Amniotic stem cell (primary cell): ENCODE measurements around the gene TUBB2B.

ENCODE experiments used
- DNase-seq: peaks from one replicate; lab custom pipeline; 2025; lab: John Stamatoyannopoulos, UW

Gene TUBB2B

GRCh38 chr6:3232017-3232945 lies 4.8 kb upstream of the TUBB2B start:
- no peak for DNase-seq

GRCh38 chr6:3231247-3232016 lies 4.0 kb upstream of the TUBB2B start:
- DNase-seq = peak; percentile 49

DNA sequence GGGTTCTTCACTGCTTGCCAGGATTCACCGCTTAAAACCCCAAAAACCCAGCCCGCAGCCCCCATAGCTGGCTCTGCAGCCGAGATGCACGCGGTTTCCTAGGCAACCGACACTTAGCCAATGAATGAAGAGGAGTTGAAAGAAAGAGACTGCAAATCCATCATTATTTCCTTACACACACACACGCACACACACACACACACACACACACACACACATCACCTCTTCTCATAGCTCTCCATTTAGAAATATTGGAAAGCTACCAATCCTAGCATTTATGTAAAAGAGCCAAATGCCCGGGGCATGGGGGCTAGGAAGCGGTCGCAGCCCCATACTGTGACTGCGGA lies 3.4 kb upstream of the TUBB2B start:
- peak; percentile 19 for DNase-seq

DNA sequence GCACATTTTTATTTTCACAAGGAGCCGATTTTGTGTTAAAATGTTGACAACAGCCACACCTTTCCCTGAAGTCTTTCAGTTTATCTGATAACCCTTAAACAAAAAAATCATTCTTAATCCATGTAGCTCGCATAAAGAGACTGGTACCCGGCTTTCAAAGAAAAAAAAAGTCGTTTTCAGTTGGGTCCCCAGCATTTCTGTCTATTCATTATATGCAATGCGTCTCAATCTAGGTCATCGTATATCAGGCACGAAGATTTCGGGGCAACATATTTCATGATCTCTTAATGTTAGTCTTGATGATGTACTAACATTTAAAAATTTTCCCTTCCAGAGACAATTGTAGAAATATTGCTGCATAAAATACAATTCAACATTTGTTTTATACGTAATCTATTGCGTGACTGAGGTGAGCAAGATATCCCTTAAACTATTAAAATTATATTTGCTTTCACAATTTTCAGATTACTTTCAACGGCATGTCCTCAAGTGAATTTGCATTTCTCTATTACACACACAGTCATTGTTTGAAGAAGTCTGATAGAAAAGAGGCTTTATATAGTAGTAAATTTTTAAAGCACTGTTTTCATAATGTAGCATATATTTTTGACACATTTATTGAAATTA lies 2.9 kb upstream of the TUBB2B start:
- DNase-seq = no peak

GRCh38 chr6:3229566-3230178 lies 2.2 kb upstream of the TUBB2B start:
- DNase-seq = no peak

DNA sequence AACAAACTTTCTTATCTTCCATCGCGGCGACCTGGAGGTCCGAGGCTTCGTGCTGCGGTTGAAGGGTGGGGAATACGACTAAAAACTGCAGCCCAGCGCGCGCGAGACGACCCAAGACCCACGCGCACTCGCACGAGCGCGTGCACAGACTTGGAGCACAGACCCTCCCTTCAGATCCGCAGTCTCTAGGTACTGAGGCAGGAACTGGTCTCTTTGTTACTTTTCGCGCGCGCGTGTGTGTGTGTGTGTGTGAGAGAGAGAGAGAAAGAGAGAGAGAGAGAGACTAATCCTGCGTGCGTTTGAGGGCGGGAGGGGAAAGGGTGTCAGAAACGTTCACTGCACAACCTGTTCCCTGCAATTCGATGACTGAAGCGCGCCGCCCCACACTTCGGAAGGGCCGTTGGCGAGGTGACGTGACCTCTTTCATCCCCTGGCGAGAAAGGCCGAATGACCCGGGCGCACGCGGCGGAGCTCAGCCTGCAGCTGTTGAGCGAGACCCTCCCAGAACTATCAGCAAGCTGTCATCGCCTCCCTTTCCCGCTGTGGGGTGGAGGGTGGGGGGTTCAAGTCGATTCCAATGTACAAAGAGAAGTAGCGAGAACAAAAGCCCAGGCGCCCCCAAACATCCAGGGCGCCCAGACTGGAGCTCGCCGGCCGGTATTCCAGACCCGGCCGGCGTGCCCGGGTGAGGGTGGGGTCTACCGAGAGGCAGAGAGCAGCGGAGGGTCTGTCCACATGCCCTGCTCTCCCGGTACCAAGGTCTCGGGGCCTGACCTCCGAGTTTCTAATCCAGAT lies 1.5 kb upstream of the TUBB2B start:
- DNase-seq = no peak

GRCh38 chr6:3228046-3228671 lies 706 bp upstream of the TUBB2B start:
- no peak for DNase-seq

GRCh38 chr6:3226481-3227362 lies 731 bp downstream of the TUBB2B start:
- no peak for DNase-seq

- no peak for DNase-seq
Observed at GRCh38 chr6:3226042-3226441, 1.4 kb downstream of the TUBB2B start.

DNA sequence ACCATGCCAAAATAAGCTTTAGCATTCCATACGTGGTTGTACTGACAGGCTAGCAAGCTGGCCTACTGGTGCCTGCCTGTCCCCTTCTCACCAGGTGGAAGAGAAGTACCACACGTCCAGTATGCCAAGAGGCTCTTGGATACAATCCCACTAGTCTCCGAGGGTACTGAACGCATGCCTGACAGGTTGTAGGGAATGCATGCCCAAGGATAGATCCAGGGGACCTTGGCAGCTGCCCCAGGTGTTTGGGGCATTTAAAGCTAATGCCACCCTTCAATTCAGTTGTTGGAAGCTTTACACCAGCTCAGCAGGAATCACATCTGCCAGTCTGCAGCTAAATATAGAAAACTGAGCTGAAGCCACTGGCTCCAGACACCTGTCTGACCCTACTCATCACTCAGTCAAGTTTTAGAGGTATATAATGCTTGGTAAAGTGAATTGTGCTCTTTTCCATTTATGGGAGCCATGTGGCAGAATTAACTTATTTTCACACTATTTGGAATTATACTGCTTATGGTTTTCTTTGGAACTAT lies 4.9 kb downstream of the TUBB2B start:
- DNase-seq = no peak

GRCh38 chr6:3221578-3221977 lies 5.9 kb downstream of the TUBB2B start:
- DNase-seq = no peak

- no peak for DNase-seq
Observed at GRCh38 chr6:3220366-3220765, 7.1 kb downstream of the TUBB2B start.

- DNase-seq = no peak
Observed at GRCh38 chr6:3218266-3218665, 9.2 kb downstream of the TUBB2B start.

DNA sequence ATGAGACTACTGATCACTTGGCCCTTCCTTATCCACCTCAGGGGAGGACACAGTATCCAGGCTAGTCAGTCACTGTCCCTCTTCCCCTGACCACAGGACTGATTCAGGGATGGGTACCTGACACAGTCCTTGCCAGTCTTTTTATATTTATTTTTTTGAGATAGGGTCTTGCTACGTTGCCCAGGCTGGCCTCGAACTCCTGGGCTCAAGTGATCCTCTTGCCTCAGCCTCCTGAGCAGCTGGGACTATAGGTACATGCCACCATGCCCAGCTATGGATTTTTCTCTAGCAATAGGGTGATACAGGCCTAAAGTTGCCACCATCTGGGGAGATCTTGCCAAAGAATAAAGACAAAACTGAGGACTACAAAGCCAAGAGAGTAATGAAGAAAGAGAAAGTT lies 10.2 kb downstream of the TUBB2B start:
- no peak for DNase-seq

DNA sequence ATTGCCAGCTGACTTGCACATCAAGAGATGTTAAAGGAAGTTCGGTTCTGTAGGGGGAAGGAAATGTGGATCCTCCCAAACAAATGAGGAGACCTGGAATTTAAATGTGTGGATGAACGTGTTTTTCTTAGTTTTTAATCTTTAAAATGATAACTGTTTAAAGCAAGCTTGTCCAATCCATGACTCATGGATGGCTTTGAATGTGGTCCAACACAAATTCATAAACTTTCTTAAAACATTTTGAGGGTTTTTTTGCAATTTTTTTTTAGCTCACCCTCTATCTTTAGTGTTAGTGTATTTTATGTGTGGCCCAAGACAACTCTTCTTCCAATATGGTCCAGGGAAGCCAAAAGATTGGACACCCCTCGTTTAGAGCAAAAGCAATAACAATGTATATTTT lies 12.6 kb downstream of the TUBB2B start:
- DNase-seq = peak; percentile 14

- no peak for DNase-seq
Observed at GRCh38 chr6:3213334-3213695, 14.1 kb downstream of the TUBB2B start.

DNA sequence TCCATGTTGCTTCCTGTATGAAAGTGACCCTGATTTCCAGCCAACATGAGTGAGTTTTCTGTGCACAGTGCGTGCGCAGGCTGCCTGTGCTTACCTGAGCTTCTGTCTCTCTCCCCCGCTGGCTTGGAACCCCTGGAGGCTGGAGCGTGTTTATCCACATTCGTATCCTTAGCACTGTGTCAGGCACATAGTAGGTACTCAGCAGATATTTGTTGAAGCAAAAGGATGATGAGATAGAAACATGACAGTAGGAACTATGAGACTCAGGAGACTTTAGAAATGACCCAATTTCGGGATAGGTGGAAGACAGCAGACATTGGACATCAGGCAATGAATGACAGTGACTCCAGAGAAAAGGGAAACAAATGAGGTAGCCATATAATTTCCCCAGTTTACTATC lies 15.2 kb downstream of the TUBB2B start:
- DNase-seq = no peak

DNA sequence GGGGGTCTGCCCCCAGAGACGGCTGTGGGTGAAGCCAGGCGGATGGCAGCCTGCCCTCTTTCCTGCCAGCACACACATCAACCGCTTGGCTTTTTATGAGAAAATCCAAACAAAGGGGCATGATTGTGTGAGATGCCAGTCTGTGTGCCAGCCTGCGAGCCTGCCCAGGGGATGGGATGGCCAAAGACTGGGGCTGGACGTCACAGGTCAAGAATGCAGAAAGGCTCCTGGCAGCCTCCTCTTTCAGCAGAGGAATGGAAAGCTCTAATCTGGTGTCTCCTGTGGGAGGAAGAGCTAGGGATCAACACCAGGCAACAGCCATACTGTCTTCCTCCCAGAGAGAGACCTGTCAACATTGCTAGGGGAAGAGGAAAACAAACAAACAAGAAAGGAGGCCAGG lies 15.8 kb downstream of the TUBB2B start:
- peak; percentile 8 for DNase-seq

GRCh38 chr6:3210024-3210610 lies 17.3 kb downstream of the TUBB2B start:
- no peak for DNase-seq
